Activated CD4-positive, alpha-beta T cell treated with anti-CD3 and anti-CD28 coated beads, Interleukin-2, amount 50 U/mL, for 4 hours (primary cell): ENCODE results near the gene TBC1D1.
"Not testable (repeated sequence)": the region's sequence is repeated elsewhere in the genome, so short reads cannot be mapped to it uniquely, and the experiment has no call there.

Experiments
- DNase-seq, 2 experiments: peaks; one replicate each; pipeline ENCODE4 v3.0.0-alpha.2; 2020

The TBC1D1 gene

GRCh38 chr4:37968747-37969146 lies 77.9 kb downstream of the TBC1D1 start:
- DNase-seq = no peak

GRCh38 chr4:37970702-37971101 lies 79.8 kb downstream of the TBC1D1 start:
- peak; percentile 51 to 59 for DNase-seq

- no peak for DNase-seq
Observed at GRCh38 chr4:37971202-37971601, 80.3 kb downstream of the TBC1D1 start.

GRCh38 chr4:37973441-37973840 lies 82.6 kb downstream of the TBC1D1 start:
- no peak for DNase-seq

- DNase-seq = not testable (repeated sequence)
Observed at GRCh38 chr4:37975321-37975822, 84.5 kb downstream of the TBC1D1 start.

GRCh38 chr4:37976507-37976906 lies 85.6 kb downstream of the TBC1D1 start:
- DNase-seq = no peak

GRCh38 chr4:37976991-37977470 lies 86.1 kb downstream of the TBC1D1 start:
- peak; percentile 75 to 80 for DNase-seq

GRCh38 chr4:37977471-37978247 lies 86.8 kb downstream of the TBC1D1 start:
- peak; percentile 68 to 72 for DNase-seq

GRCh38 chr4:37978248-37978924 lies 87.5 kb downstream of the TBC1D1 start:
- no peak for DNase-seq

GRCh38 chr4:37980246-37980645 lies 89.4 kb downstream of the TBC1D1 start:
- DNase-seq = no peak

GRCh38 chr4:37981425-37981824 lies 90.5 kb downstream of the TBC1D1 start:
- no peak for DNase-seq

GRCh38 chr4:37981844-37982720 lies 91.2 kb downstream of the TBC1D1 start:
- DNase-seq = no peak

- DNase-seq = no peak
Observed at GRCh38 chr4:37982736-37983135, 91.9 kb downstream of the TBC1D1 start.

GRCh38 chr4:37983951-37984350 lies 93.1 kb downstream of the TBC1D1 start:
- DNase-seq = no peak

GRCh38 chr4:37985730-37986275 lies 94.9 kb downstream of the TBC1D1 start:
- DNase-seq = no peak

- DNase-seq = no peak
Observed at GRCh38 chr4:37988670-37989069, 97.8 kb downstream of the TBC1D1 start.

- no peak for DNase-seq
Observed at GRCh38 chr4:37989398-37990260, 98.7 kb downstream of the TBC1D1 start.

GRCh38 chr4:37990731-37991245 lies 99.9 kb downstream of the TBC1D1 start:
- no peak for DNase-seq

GRCh38 chr4:37991623-37992410 lies 100.9 kb downstream of the TBC1D1 start:
- DNase-seq = no peak

GRCh38 chr4:37993806-37994205 lies 102.9 kb downstream of the TBC1D1 start:
- DNase-seq = no peak

GRCh38 chr4:37994569-37994968 lies 103.7 kb downstream of the TBC1D1 start:
- no peak for DNase-seq
